H1 (cell line): ENCODE results near the gene MAGI2.

ENCODE experiments used
- HDAC6 ChIP-seq: IDR thresholded peaks from one replicate; pipeline ENCODE4 v1.7.1; 2012; ENCODE audit warnings: low read depth, mild to moderate bottlenecking, inconsistent platforms, low read length, moderate library complexity
- RFX5 ChIP-seq: IDR thresholded peaks from 2 replicates; pipeline ENCODE4 v1.6.1; 2011; ENCODE audit warnings: low read depth, low read length, improper control_type of control experiment, borderline replicate concordance
- TAF1 ChIP-seq: IDR thresholded peaks from 2 replicates; pipeline ENCODE4 v1.6.1; 2011; ENCODE audit warnings: mild to moderate bottlenecking, low read depth, low read length

GRCh38 chr7:78264105-78264504, 1189.4 kb downstream of the MAGI2 start:
- no peak for TF ChIP-seq RFX5
- no peak for TF ChIP-seq HDAC6
- TF ChIP-seq TAF1: no peak
